ENCODE results near the gene ROR1. TPM values are rescaled to one million over a fixed set of nuclear protein-coding genes. Genes with fewer than 3 reads are reported as not detected.

ROR1 gene
- total RNA-seq, 3 donors from 2014 or later: 3.1 to 19.8 (median 3.4) TPM

- no peaks in the 10 kb centered on the region for H3K9me3 ChIP-seq
- TF ChIP-seq, protein P1, sequence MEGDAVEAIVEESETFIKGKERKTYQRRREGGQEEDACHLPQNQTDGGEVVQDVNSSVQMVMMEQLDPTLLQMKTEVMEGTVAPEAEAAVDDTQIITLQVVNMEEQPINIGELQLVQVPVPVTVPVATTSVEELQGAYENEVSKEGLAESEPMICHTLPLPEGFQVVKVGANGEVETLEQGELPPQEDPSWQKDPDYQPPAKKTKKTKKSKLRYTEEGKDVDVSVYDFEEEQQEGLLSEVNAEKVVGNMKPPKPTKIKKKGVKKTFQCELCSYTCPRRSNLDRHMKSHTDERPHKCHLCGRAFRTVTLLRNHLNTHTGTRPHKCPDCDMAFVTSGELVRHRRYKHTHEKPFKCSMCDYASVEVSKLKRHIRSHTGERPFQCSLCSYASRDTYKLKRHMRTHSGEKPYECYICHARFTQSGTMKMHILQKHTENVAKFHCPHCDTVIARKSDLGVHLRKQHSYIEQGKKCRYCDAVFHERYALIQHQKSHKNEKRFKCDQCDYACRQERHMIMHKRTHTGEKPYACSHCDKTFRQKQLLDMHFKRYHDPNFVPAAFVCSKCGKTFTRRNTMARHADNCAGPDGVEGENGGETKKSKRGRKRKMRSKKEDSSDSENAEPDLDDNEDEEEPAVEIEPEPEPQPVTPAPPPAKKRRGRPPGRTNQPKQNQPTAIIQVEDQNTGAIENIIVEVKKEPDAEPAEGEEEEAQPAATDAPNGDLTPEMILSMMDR (IDR thresholded peaks at IDR 0.05): no peak
- no peaks in the 10 kb centered on the region for H3K4me1 ChIP-seq (ENCODE audit: low read depth)
- ATAC-seq (no peak), DNase-seq (no peak)
- no peaks in the 10 kb centered on the region for H3K36me3 ChIP-seq (ENCODE audit: low read depth)
- no peak overlapping the region for H3K4me3 ChIP-seq
- intact Hi-C loops (cut with DNase I, micrococcal nuclease): no loop called here
Observed at GRCh38 chr1:63940440-63940839, 166.6 kb downstream of the ROR1 start.

DNA sequence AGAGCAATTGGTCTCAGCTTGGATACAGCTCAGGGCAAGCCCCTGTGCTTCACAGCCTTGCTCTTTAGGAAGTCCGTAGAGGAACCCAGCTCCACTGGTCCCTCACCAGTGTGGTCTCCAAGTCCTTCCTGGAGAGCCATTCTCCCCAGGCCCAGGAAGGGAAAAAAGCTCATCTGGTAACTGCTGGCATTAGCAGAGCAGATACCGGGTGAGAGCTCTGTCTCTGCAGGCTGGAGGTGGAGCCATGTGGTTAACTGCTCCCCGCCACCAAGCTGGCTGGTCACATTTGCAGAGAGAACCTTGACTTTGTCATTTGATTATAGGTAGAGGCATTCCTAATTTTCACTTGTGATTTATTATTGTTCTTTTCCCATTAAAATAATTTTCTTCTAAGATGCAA is 169.6 kb downstream of the ROR1 start:
- no peak for DNase-seq
- H3K9me3 ChIP-seq: no peaks in the 10 kb centered on the region
- H3K4me3 ChIP-seq: no peak overlapping the region
- no peak for ATAC-seq
- H3K4me1 ChIP-seq (ENCODE audit: low read depth): no peaks in the 10 kb centered on the region
- TF ChIP-seq, protein P1 (IDR thresholded peaks at IDR 0.05): no peak
- intact Hi-C loops (cut with DNase I, micrococcal nuclease): no loop called here
- no peaks in the 10 kb centered on the region for H3K36me3 ChIP-seq (ENCODE audit: low read depth)

- intact Hi-C loops (cut with DNase I, micrococcal nuclease): no loop called here
- Histone ChIP-seq H3K4me1 (ENCODE audit: low read depth) (no peaks in the 10 kb centered on the region), H3K9me3 (no peaks in the 10 kb centered on the region), H3K4me3 (no peak overlapping the region), H3K36me3 (ENCODE audit: low read depth) (no peaks in the 10 kb centered on the region)
- DNase-seq: no peak
- TF ChIP-seq, protein P1 (IDR thresholded peaks at IDR 0.05): no peak
- no peak for ATAC-seq
Observed at GRCh38 chr1:63945943-63946342, 172.1 kb downstream of the ROR1 start.

DNA sequence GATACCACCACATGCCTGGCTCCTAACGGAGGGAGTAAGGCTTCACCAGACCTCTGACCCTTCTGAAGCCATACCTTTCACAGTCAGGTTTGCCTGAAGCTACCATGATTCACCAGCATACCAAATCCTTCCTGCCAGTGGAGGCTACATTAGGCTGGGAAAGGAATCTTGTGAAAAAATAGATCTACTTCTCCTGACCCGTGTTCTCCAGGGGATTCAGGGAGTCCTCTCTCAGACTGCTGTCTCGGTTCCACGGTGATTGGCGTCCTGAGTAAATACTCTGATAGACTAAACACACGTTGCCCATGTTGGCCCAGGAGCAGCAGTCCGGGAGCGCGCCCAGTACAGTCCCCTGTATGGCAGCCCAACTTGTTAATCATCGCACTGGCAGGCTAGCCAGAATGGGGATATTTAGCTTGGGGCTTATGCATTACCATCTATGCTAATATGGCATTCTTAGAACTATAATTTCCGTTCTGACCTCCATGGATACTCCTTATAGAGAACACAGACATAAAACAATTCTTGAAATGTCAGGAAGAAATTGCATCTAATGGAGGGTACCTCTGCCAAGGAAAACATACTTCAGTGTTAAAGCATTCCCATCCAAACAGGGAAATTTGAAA is 173.2 kb downstream of the ROR1 start:
- Histone ChIP-seq H3K4me1 (ENCODE audit: low read depth) (no peaks in the 10 kb centered on the region), H3K9me3 (no peaks in the 10 kb centered on the region), H3K36me3 (ENCODE audit: low read depth) (no peaks in the 10 kb centered on the region), H3K4me3 (no peak overlapping the region)
- no peak for ATAC-seq
- no peak for DNase-seq
- intact Hi-C loops (cut with DNase I, micrococcal nuclease): no loop called here
- TF ChIP-seq, protein P1 (IDR thresholded peaks at IDR 0.05): no peak

DNA sequence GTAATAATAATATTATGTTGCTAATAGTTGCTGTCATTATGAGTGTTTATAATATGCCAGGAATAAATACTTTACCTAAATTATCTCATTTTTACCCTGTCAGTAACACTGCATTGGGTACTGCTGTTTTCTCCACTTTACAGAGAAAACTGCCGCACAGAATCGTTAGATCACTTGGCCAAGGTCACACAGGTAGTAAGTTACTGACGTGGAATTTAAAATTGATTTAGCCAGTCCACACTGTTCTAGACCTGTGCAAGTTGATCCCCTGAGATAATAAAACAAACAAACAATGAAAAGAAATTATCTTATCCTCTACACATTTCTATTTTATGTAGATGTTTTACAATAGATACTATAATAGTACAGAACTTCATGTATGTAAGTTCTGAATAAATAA is 174.1 kb downstream of the ROR1 start:
- no peaks in the 10 kb centered on the region for H3K36me3 ChIP-seq (ENCODE audit: low read depth)
- TF ChIP-seq, protein P1 (IDR thresholded peaks at IDR 0.05): no peak
- H3K4me1 ChIP-seq (ENCODE audit: low read depth): no peaks in the 10 kb centered on the region
- DNase-seq (no peak), ATAC-seq (no peak)
- no peaks in the 10 kb centered on the region for H3K9me3 ChIP-seq
- intact Hi-C loops (cut with DNase I, micrococcal nuclease): no loop called here
- H3K4me3 ChIP-seq: no peak overlapping the region

DNA sequence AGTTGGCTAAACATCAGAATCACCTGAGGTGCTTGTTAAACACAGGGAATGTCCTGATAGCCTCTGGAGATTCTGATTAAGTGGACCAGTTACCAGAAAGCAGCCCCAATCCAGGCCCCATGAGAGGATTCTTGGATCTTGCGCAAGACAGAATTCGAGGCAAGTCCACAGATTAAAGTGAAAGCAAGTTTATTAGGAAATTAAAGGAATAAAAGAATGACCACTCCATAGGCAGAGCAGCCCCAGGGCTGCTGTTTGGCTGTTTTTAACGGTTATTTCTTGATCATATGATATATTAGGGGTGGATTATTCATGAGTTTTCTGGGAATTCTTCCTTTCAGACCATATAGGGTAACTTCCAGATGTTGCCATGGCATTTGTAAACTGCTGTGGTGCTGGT is 176.2 kb downstream of the ROR1 start:
- intact Hi-C loops (cut with DNase I, micrococcal nuclease): no loop called here
- no peaks in the 10 kb centered on the region for H3K36me3 ChIP-seq (ENCODE audit: low read depth)
- TF ChIP-seq, protein P1 (IDR thresholded peaks at IDR 0.05): no peak
- DNase-seq: peak in 1 of 3 donors; percentile 7
- no peak for ATAC-seq
- no peak overlapping the region for H3K4me3 ChIP-seq
- peaks cover 12% of the 10 kb centered on the region for H3K9me3 ChIP-seq
- no peaks in the 10 kb centered on the region for H3K4me1 ChIP-seq (ENCODE audit: low read depth)

Measured in mucosa of descending colon (tissue), 3 donors.